Measurements from ENCODE around the gene NFU1. TPM values are rescaled to one million over a fixed set of nuclear protein-coding genes. Genes with fewer than 3 reads are reported as not detected.
"Not testable (repeated sequence)": the region's sequence is repeated elsewhere in the genome, so short reads cannot be mapped to it uniquely, and the experiment has no call there.

NFU1 gene
- total and polyA plus RNA-seq, 9 of the 15 experiments (the other 6 are each of a cell fraction or from before 2014, with no cell fraction given): 33.3 to 61.8 (median 53.7) TPM

DNA sequence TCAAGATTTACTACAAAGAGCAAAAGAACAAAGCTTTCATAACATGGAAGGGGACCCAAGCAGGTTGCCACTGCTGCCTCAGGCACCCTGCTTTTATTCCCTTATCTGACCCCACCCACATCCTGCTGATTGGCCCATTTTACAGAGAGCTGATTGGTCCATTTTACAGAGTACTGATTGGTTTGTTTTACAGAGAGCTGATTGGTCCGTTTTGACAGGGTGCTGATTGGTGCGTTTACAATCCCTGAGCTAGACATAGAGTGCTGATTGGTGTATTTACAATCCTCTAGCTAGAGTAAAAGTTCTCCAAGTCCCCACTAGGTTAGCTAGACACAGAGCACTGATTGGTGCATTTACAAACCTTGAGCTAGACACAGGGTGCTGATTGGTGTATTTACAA is 2.3 kb upstream of the NFU1 start:
- 85% methylated on average over 2 of the region's 2 CpGs for WGBS (ENCODE audit: insufficient coverage, low coverage, missing lambda C conversion rate)
- Histone ChIP-seq H3K4me1 (replicated peaks in 1 of 2; ENCODE audit: control insufficient read depth in 2 of 2, insufficient read depth in 2 of 2, low read length in 2 of 2) (peaks cover 15 to 20% of the 10 kb centered on the region in 2 experiments; a peak in 4 of 5 replicates), H3K79me2 (ENCODE audit: control insufficient read depth, insufficient read depth, low read length) (peaks cover 23% of the 10 kb centered on the region)
- H4K20me1 ChIP-seq (replicated peaks; ENCODE audit: control insufficient read depth, insufficient read depth, low read length); BruUV-seq (replicated peaks); ATAC-seq; H3K9me1 ChIP-seq (ENCODE audit: control insufficient read depth, insufficient read depth, low read length); H3K27me3 ChIP-seq (ENCODE audit: control insufficient read depth in 2 of 2, insufficient read depth in 2 of 2, low read length in 2 of 2); FAIRE-seq; DNase-seq (ENCODE audit: extremely low read depth in 1 of 4, low spot score in 3 of 4); H3K36me3 ChIP-seq (ENCODE audit: control insufficient read depth, insufficient read depth, low read length); CTCF ChIA-PET (ENCODE audit: low intra/inter-chr PET ratio); H3K27ac ChIP-seq (ENCODE audit: extremely low read depth, low read depth, low read length); intact Hi-C loops (cut with micrococcal nuclease); in situ Hi-C loops (cut with MboI); H2AFZ ChIP-seq (ENCODE audit: low read depth, low read length); H3K9me3 ChIP-seq (replicated peaks; ENCODE audit: control insufficient read depth, insufficient read depth, low read depth, low read length); H3K9ac ChIP-seq (ENCODE audit: insufficient read depth in 1 of 2, low read depth in 2 of 2, low read length in 2 of 2); H3K4me2 ChIP-seq (ENCODE audit: insufficient read depth, low read length); H3K4me3 ChIP-seq: not testable (repeated sequence)
- TF ChIP-seq CC2D1A (IDR thresholded peaks at IDR 0.05) (peak; percentile 52; the same call in 1 of the 2 replicates), RBM25 (IDR thresholded peaks at IDR 0.05; ENCODE audit: low read depth, low read length, severe bottlenecking) (peak; percentile 34), NFYB (IDR thresholded peaks at IDR 0.05; ENCODE audit: extremely low read depth, insufficient read length) (peak; percentile 63), ASH1L (IDR thresholded peaks at IDR 0.05; ENCODE audit: borderline replicate concordance, low read depth, partially characterized antibody) (peak; percentile 69)
- POLR2A ChIA-PET: interaction anchor here (0.6 to 1.0 kb wide), 4 partner anchors 31 to 81 kb away, joined by 3 to 4 read pairs (median 3); no protein-coding TSS in a partner anchor

DNA sequence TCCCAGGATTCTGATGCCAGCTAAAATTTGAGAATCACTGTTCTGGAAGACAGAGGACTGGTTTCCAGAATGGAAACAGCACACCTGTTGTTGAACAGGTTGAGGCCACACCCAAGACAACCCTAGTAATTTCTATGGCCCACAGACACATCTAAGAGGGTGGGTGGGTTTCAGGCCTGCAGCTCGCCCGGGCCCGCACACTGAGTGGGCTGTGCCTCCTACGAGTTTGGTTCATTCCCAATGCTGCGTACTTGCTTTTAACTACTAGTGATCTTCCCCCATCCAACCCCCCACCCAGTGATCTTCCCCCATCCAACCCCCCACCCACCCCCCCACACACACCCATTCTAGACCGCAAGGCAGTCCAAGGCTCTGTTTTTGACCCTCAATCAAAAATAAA is 1.3 kb upstream of the NFU1 start:
- no peak overlapping the region for H3K27ac ChIP-seq (ENCODE audit: extremely low read depth, low read depth, low read length)
- 93% methylated on average over 5 of the region's 6 CpGs for WGBS (ENCODE audit: insufficient coverage, low coverage, missing lambda C conversion rate)
- no peak overlapping the region for H3K4me3 ChIP-seq
- FAIRE-seq (no peak), ATAC-seq (no peak), DNase-seq (ENCODE audit: extremely low read depth in 1 of 4, low spot score in 3 of 4) (no peak)
- H4K20me1 ChIP-seq (replicated peaks; ENCODE audit: control insufficient read depth, insufficient read depth, low read length): no peaks in the 10 kb centered on the region
- intact Hi-C loops (cut with micrococcal nuclease): no loop called here
- no peaks in the 10 kb centered on the region for H3K27me3 ChIP-seq (ENCODE audit: control insufficient read depth in 2 of 2, insufficient read depth in 2 of 2, low read length in 2 of 2)
- H3K9me3 ChIP-seq (replicated peaks; ENCODE audit: control insufficient read depth, insufficient read depth, low read depth, low read length): no peaks in the 10 kb centered on the region; the same call in none of the 2 replicates
- peaks cover 24% of the 10 kb centered on the region for H3K79me2 ChIP-seq (ENCODE audit: control insufficient read depth, insufficient read depth, low read length)
- H3K4me2 ChIP-seq (ENCODE audit: insufficient read depth, low read length): no peak overlapping the region
- BruUV-seq (replicated peaks): no TSS peak
- H3K36me3 ChIP-seq (ENCODE audit: control insufficient read depth, insufficient read depth, low read length): no peaks in the 10 kb centered on the region
- CTCF ChIA-PET (ENCODE audit: low intra/inter-chr PET ratio): no interaction called here
- no peak overlapping the region for H3K9ac ChIP-seq (ENCODE audit: insufficient read depth in 1 of 2, low read depth in 2 of 2, low read length in 2 of 2)
- in situ Hi-C loops (cut with MboI): no loop called here
- peaks cover 15 to 17% of the 10 kb centered on the region in 2 experiments; a peak in 4 of 5 replicates for H3K4me1 ChIP-seq (replicated peaks in 1 of 2; ENCODE audit: control insufficient read depth in 2 of 2, insufficient read depth in 2 of 2, low read length in 2 of 2)
- POLR2A ChIA-PET: interaction anchor here (0.6 to 3.0 kb wide), 5 partner anchors 28 to 874 kb away, joined by 3 to 14 read pairs (median 3); partner anchors contain the start of gene GFPT1
- no peaks in the 10 kb centered on the region for H3K9me1 ChIP-seq (ENCODE audit: control insufficient read depth, insufficient read depth, low read length)
- peak overlapping the region; percentile 100 for H2AFZ ChIP-seq (ENCODE audit: low read depth, low read length)
- TF ChIP-seq PPARD (CRISPR knock-in tag; IDR thresholded peaks at IDR 0.05) (no peak), CREM (IDR thresholded peaks at IDR 0.05; ENCODE audit: low read depth) (no peak), YBX1 (IDR thresholded peaks at IDR 0.05) (no peak), ZNF507 (tag; conservative IDR thresholded peaks at IDR 0.05) (no peak), CREBBP (IDR thresholded peaks at IDR 0.05; ENCODE audit: low read depth, low read length) (no peak), JUN (IDR thresholded peaks at IDR 0.05; ENCODE audit: borderline replicate concordance, low read depth, low read length) (no peak), JUN (CRISPR knock-in tag; IDR thresholded peaks at IDR 0.05; ENCODE audit: borderline replicate concordance) (no peak)
- TF ChIP-seq, protein P1, sequence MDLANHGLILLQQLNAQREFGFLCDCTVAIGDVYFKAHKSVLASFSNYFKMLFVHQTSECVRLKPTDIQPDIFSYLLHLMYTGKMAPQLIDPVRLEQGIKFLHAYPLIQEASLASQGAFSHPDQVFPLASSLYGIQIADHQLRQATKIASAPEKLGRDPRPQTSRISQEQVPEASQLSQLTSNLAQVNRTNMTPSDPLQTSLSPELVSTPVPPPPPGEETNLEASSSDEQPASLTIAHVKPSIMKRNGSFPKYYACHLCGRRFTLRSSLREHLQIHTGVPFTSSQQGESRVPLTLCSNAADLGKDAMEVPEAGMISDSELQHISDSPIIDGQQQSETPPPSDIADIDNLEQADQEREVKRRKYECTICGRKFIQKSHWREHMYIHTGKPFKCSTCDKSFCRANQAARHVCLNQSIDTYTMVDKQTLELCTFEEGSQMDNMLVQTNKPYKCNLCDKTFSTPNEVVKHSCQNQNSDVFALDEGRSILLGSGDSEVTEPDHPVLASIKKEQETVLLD (IDR thresholded peaks at IDR 0.05): no peak
- TF ChIP-seq, protein P2, sequence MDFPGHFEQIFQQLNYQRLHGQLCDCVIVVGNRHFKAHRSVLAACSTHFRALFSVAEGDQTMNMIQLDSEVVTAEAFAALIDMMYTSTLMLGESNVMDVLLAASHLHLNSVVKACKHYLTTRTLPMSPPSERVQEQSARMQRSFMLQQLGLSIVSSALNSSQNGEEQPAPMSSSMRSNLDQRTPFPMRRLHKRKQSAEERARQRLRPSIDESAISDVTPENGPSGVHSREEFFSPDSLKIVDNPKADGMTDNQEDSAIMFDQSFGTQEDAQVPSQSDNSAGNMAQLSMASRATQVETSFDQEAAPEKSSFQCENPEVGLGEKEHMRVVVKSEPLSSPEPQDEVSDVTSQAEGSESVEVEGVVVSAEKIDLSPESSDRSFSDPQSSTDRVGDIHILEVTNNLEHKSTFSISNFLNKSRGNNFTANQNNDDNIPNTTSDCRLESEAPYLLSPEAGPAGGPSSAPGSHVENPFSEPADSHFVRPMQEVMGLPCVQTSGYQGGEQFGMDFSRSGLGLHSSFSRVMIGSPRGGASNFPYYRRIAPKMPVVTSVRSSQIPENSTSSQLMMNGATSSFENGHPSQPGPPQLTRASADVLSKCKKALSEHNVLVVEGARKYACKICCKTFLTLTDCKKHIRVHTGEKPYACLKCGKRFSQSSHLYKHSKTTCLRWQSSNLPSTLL (IDR thresholded peaks at IDR 0.05): no peak

All from K562 (cell line).